HepG2 (cell line): Measurements from ENCODE around the gene UQCRHL. TPM values are rescaled to one million over a fixed set of nuclear protein-coding genes. Genes with fewer than 3 reads are reported as not detected.

ENCODE experiments used
- ARID3A ChIP-seq: IDR thresholded peaks from 2 replicates; pipeline ENCODE4 v1.6.1; 2012; ENCODE audit warnings: low read depth, low read length, improper control_type of control experiment
- ATF3 ChIP-seq: sonication (generic); formaldehyde crosslinking; IDR thresholded peaks from 2 replicates; pipeline ENCODE4 v1.4.0; 2020; ENCODE audit warnings: missing genetic modification reagents
- CEBPZ ChIP-seq: IDR thresholded peaks from 2 replicates; pipeline ENCODE4 v1.6.1; 2012; ENCODE audit warnings: low read length, improper control_type of control experiment
- CREB1 ChIP-seq, 2 experiments: fragments of 450-650 bp in 1 of 2; IDR thresholded peaks; 2 replicates each; pipeline ENCODE4 v1.6.1; 2016 to 2017; ENCODE audit warnings: control low read depth in 1 of 2, mild to moderate bottlenecking in 1 of 2, missing compliant biosample characterization in 1 of 2, missing genetic modification characterization in 1 of 2
- DMAP1 ChIP-seq: IDR thresholded peaks from 2 replicates; pipeline ENCODE4 v1.6.1; 2016
- FOXC1 ChIP-seq: sonication (generic); formaldehyde crosslinking; IDR thresholded peaks from 2 replicates; pipeline ENCODE4 v1.8.0; 2022; ENCODE audit warnings: mild to moderate bottlenecking, missing genetic modification reagents, borderline replicate concordance
- FOXP4 ChIP-seq: sonication (generic); formaldehyde crosslinking; IDR thresholded peaks from 2 replicates; pipeline ENCODE4 v1.4.0; 2020; ENCODE audit warnings: missing genetic modification reagents
- HIC2 ChIP-seq: sonication (generic); formaldehyde crosslinking; IDR thresholded peaks from 2 replicates; pipeline ENCODE4 v1.9.0; 2022; ENCODE audit warnings: low read depth, missing genetic modification reagents
- IRX3 ChIP-seq: sonication (generic); formaldehyde crosslinking; IDR thresholded peaks from 2 replicates; pipeline ENCODE4 v1.8.1; 2023; ENCODE audit warnings: mild to moderate bottlenecking, low read depth, missing genetic modification reagents, borderline replicate concordance
- KDM5A ChIP-seq: fragments of 200-600 bp; sonication (generic); IDR thresholded peaks from 2 replicates; pipeline ENCODE4 v1.7.0; 2018; ENCODE audit warnings: antibody characterized with exemption, mild to moderate bottlenecking, low read length, borderline replicate concordance
- NPAS2 ChIP-seq: sonication (generic); formaldehyde crosslinking; IDR thresholded peaks from 2 replicates; pipeline ENCODE4 v1.8.0; 2022; ENCODE audit warnings: mild to moderate bottlenecking, missing genetic modification reagents, borderline replicate concordance
- PRDM15 ChIP-seq: sonication (generic); formaldehyde crosslinking; IDR thresholded peaks from 2 replicates; pipeline ENCODE4 v1.4.0; 2020; ENCODE audit warnings: missing genetic modification reagents
- ZIK1 ChIP-seq: sonication (generic); formaldehyde crosslinking; IDR thresholded peaks from 2 replicates; pipeline ENCODE4 v1.5.0; 2020; ENCODE audit warnings: mild to moderate bottlenecking, low read depth, missing genetic modification reagents, borderline replicate concordance
- ZNF570 ChIP-seq: sonication (generic); formaldehyde crosslinking; IDR thresholded peaks from 2 replicates; pipeline ENCODE4 v1.4.0; 2020; ENCODE audit warnings: mild to moderate bottlenecking, missing genetic modification reagents, borderline replicate concordance
- ZNF773 ChIP-seq: sonication (generic); formaldehyde crosslinking; IDR thresholded peaks from 2 replicates; pipeline ENCODE4 v1.4.0; 2020; ENCODE audit warnings: missing genetic modification reagents, borderline replicate concordance
- polyA plus RNA-seq, 8 experiments: library from polyadenylated mRNA; depleted of rRNA in 3 of 8; stranded (reverse) in 7 of 8; unstranded in 1 of 8; fragments of >200 nt; fragmentation: Illumina TruSeq in 4 of 8; extraction: Trizol in 4 of 8; gene quantifications; 2 replicates each; pipeline versions ENCODE4 v1.2.1 to v1.2.3, GENCODE V29; 2011 to 2016; ENCODE audit warnings: low read depth in 4 of 8, missing spikeins in 1 of 8, mixed read lengths in 1 of 8; ENCODE audit not compliant: insufficient read depth in 1 of 8
- total RNA-seq, 5 experiments: library from RNA; depleted of rRNA; stranded (reverse); fragments of >200 nt; fragmentation: Illumina TruSeq; extraction: Trizol; gene quantifications; 2 replicates each; pipeline ENCODE4 v1.2.3, GENCODE V29; 2016; ENCODE audit warnings: low read depth in 1 of 5

UQCRHL gene
- total and polyA plus RNA-seq, 2 of the 13 experiments (the other 11 are each of a cell fraction or from before 2014, with no cell fraction given) = 1.8 to 2.3 TPM

- TF ChIP-seq ARID3A (peak; percentile 73), NPAS2 (CRISPR knock-in tag) (no peak), ATF3 (CRISPR knock-in tag) (no peak), HIC2 (no peak), IRX3 (CRISPR knock-in tag) (no peak), CEBPZ (no peak), ZNF773 (CRISPR knock-in tag) (no peak), FOXP4 (no peak), KDM5A (peak; percentile 25; the same call in 1 of the 2 replicates), PRDM15 (CRISPR knock-in tag) (no peak), ZNF570 (CRISPR knock-in tag) (no peak), FOXC1 (CRISPR knock-in tag) (no peak), ZIK1 (CRISPR knock-in tag) (no peak), DMAP1 (CRISPR knock-in tag) (no peak), CREB1 (IDR thresholded peaks at IDR 0.05) (0 out of 2 replicates have a peak, but pooled peaks have one; percentile 30), CREB1 (CRISPR knock-in tag; IDR thresholded peaks at IDR 0.05) (peak; percentile 74; the same call in 1 of the 2 replicates)
These were observed 26.5 kb upstream of the UQCRHL start (continued) for GRCh38 chr1:15833842-15834405.
